ENCODE results near the gene TCF4. TPM values are rescaled to one million over a fixed set of nuclear protein-coding genes. Genes with fewer than 3 reads are reported as not detected.

Gene TCF4
- total and polyA plus RNA-seq, 2 experiments from 2014 or later = 77.7 to 89.2 TPM

DNA sequence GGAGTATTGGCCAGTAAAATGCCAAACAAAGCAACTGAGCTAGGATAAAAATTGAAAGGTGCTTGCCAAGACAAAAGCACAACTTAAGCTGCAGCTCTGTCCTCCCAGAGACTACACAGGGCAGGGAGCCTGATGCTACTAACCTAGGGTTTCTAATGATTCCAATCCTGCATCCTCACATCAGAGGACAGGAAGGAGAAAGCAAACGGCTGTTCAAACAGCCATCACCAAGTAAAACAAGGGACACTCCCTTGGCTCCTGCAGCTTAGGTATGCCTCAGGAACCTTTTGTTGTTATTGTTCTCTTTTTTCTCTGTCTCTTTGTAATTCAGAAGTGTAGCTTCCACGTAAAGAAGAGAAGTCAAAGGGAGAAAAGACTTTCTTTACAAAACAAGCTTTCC, 99.5 kb downstream of the TCF4 start:
- peak; percentile 98 for ATAC-seq
- Histone ChIP-seq H3K27ac (ENCODE audit: low read depth) (peak overlapping the region; percentile 80), H3K4me1 (ENCODE audit: insufficient read depth) (peaks cover 44% of the 10 kb centered on the region), H3K4me2 (peak overlapping the region; percentile 33), H3K4me3 (no peak overlapping the region), H4K20me1 (replicated peaks; ENCODE audit: insufficient read depth) (no peaks in the 10 kb centered on the region), H2AFZ (no peak overlapping the region), H3K9me2 (ENCODE audit: insufficient read depth) (no peaks in the 10 kb centered on the region), H3F3A (replicated peaks; ENCODE audit: low read depth) (no peaks in the 10 kb centered on the region), H3K27me3 (ENCODE audit: insufficient read depth) (no peaks in the 10 kb centered on the region), H3K79me2 (replicated peaks; ENCODE audit: insufficient read depth) (peaks cover 77% of the 10 kb centered on the region), H3K36me3 (ENCODE audit: insufficient read depth) (no peaks in the 10 kb centered on the region)
- Mint-ChIP-seq H3K4me1 (peaks cover 68% of the 10 kb centered on the region), H3K4me3 (0 out of 3 replicates have a peak overlapping the region, but pooled peaks have one; percentile 20), H3K9me3 (no peaks in the 10 kb centered on the region), H3K36me3 (ENCODE audit: low read depth) (no peaks in the 10 kb centered on the region), H3K27ac (no peak overlapping the region), H3K27me3 (ENCODE audit: insufficient read depth, low read depth, poor library complexity) (no peaks in the 10 kb centered on the region)
- TF ChIP-seq, protein P1, sequence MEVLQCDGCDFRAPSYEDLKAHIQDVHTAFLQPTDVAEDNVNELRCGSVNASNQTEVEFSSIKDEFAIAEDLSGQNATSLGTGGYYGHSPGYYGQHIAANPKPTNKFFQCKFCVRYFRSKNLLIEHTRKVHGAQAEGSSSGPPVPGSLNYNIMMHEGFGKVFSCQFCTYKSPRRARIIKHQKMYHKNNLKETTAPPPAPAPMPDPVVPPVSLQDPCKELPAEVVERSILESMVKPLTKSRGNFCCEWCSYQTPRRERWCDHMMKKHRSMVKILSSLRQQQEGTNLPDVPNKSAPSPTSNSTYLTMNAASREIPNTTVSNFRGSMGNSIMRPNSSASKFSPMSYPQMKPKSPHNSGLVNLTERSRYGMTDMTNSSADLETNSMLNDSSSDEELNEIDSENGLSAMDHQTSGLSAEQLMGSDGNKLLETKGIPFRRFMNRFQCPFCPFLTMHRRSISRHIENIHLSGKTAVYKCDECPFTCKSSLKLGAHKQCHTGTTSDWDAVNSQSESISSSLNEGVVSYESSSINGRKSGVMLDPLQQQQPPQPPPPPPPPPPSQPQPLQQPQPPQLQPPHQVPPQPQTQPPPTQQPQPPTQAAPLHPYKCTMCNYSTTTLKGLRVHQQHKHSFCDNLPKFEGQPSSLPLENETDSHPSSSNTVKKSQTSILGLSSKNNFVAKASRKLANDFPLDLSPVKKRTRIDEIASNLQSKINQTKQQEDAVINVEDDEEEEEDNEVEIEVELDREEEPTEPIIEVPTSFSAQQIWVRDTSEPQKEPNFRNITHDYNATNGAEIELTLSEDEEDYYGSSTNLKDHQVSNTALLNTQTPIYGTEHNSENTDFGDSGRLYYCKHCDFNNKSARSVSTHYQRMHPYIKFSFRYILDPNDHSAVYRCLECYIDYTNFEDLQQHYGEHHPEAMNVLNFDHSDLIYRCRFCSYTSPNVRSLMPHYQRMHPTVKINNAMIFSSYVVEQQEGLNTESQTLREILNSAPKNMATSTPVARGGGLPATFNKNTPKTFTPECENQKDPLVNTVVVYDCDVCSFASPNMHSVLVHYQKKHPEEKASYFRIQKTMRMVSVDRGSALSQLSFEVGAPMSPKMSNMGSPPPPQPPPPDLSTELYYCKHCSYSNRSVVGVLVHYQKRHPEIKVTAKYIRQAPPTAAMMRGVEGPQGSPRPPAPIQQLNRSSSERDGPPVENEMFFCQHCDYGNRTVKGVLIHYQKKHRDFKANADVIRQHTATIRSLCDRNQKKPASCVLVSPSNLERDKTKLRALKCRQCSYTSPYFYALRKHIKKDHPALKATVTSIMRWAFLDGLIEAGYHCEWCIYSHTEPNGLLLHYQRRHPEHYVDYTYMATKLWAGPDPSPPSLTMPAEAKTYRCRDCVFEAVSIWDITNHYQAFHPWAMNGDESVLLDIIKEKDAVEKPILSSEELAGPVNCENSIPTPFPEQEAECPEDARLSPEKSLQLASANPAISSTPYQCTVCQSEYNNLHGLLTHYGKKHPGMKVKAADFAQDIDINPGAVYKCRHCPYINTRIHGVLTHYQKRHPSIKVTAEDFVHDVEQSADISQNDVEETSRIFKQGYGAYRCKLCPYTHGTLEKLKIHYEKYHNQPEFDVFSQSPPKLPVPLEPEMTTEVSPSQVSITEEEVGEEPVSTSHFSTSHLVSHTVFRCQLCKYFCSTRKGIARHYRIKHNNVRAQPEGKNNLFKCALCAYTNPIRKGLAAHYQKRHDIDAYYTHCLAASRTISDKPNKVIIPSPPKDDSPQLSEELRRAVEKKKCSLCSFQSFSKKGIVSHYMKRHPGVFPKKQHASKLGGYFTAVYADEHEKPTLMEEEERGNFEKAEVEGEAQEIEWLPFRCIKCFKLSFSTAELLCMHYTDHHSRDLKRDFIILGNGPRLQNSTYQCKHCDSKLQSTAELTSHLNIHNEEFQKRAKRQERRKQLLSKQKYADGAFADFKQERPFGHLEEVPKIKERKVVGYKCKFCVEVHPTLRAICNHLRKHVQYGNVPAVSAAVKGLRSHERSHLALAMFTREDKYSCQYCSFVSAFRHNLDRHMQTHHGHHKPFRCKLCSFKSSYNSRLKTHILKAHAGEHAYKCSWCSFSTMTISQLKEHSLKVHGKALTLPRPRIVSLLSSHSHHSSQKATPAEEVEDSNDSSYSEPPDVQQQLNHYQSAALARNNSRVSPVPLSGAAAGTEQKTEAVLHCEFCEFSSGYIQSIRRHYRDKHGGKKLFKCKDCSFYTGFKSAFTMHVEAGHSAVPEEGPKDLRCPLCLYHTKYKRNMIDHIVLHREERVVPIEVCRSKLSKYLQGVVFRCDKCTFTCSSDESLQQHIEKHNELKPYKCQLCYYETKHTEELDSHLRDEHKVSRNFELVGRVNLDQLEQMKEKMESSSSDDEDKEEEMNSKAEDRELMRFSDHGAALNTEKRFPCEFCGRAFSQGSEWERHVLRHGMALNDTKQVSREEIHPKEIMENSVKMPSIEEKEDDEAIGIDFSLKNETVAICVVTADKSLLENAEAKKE (CRISPR knock-in tag; IDR thresholded peaks at IDR 0.05) = peak; percentile 83
- TF ChIP-seq EZH2phosphoT487 (IDR thresholded peaks at IDR 0.05; ENCODE audit: unreplicated experiment) (no peak), ZNF114 (CRISPR knock-in tag; IDR thresholded peaks at IDR 0.05) (no peak), CREB1 (CRISPR knock-in tag; IDR thresholded peaks at IDR 0.05; ENCODE audit: low read depth) (0 out of 2 replicates have a peak, but pooled peaks have one; percentile 17), ZNF331 (CRISPR knock-in tag; IDR thresholded peaks at IDR 0.05; ENCODE audit: low read depth) (no peak), JUNB (IDR thresholded peaks at IDR 0.05; ENCODE audit: unreplicated experiment) (no peak), EZH2 (IDR thresholded peaks at IDR 0.05; ENCODE audit: low read depth, unreplicated experiment) (no peak), POLR2AphosphoS5 (IDR thresholded peaks at IDR 0.05; ENCODE audit: low read depth) (peak; percentile 34; the same call in 1 of the 2 replicates), NANOG (IDR thresholded peaks at IDR 0.05; ENCODE audit: borderline replicate concordance) (peak; percentile 53; the same call in 1 of the 2 replicates), STAT1 (IDR thresholded peaks at IDR 0.05; ENCODE audit: unreplicated experiment) (no peak)
- TF ChIP-seq, protein P2, sequence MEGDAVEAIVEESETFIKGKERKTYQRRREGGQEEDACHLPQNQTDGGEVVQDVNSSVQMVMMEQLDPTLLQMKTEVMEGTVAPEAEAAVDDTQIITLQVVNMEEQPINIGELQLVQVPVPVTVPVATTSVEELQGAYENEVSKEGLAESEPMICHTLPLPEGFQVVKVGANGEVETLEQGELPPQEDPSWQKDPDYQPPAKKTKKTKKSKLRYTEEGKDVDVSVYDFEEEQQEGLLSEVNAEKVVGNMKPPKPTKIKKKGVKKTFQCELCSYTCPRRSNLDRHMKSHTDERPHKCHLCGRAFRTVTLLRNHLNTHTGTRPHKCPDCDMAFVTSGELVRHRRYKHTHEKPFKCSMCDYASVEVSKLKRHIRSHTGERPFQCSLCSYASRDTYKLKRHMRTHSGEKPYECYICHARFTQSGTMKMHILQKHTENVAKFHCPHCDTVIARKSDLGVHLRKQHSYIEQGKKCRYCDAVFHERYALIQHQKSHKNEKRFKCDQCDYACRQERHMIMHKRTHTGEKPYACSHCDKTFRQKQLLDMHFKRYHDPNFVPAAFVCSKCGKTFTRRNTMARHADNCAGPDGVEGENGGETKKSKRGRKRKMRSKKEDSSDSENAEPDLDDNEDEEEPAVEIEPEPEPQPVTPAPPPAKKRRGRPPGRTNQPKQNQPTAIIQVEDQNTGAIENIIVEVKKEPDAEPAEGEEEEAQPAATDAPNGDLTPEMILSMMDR (conservative IDR thresholded peaks at IDR 0.05; ENCODE audit: low read depth in 2 of 2) = no peak
- TF ChIP-seq, protein P3, sequence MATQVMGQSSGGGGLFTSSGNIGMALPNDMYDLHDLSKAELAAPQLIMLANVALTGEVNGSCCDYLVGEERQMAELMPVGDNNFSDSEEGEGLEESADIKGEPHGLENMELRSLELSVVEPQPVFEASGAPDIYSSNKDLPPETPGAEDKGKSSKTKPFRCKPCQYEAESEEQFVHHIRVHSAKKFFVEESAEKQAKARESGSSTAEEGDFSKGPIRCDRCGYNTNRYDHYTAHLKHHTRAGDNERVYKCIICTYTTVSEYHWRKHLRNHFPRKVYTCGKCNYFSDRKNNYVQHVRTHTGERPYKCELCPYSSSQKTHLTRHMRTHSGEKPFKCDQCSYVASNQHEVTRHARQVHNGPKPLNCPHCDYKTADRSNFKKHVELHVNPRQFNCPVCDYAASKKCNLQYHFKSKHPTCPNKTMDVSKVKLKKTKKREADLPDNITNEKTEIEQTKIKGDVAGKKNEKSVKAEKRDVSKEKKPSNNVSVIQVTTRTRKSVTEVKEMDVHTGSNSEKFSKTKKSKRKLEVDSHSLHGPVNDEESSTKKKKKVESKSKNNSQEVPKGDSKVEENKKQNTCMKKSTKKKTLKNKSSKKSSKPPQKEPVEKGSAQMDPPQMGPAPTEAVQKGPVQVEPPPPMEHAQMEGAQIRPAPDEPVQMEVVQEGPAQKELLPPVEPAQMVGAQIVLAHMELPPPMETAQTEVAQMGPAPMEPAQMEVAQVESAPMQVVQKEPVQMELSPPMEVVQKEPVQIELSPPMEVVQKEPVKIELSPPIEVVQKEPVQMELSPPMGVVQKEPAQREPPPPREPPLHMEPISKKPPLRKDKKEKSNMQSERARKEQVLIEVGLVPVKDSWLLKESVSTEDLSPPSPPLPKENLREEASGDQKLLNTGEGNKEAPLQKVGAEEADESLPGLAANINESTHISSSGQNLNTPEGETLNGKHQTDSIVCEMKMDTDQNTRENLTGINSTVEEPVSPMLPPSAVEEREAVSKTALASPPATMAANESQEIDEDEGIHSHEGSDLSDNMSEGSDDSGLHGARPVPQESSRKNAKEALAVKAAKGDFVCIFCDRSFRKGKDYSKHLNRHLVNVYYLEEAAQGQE (IDR thresholded peaks at IDR 0.05; ENCODE audit: unreplicated experiment) = no peak
- TF ChIP-seq, protein P4, sequence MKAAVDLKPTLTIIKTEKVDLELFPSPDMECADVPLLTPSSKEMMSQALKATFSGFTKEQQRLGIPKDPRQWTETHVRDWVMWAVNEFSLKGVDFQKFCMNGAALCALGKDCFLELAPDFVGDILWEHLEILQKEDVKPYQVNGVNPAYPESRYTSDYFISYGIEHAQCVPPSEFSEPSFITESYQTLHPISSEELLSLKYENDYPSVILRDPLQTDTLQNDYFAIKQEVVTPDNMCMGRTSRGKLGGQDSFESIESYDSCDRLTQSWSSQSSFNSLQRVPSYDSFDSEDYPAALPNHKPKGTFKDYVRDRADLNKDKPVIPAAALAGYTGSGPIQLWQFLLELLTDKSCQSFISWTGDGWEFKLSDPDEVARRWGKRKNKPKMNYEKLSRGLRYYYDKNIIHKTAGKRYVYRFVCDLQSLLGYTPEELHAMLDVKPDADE (IDR thresholded peaks at IDR 0.05) = no peak
- DNase-seq (ENCODE audit: low spot score) = peak; percentile 93

Data from GM23338 (cell line).